Colonic mucosa (tissue), 4 donors: ENCODE results near the gene NCOA6. TPM values are rescaled to one million over a fixed set of nuclear protein-coding genes. Genes with fewer than 3 reads are reported as not detected.

Source experiments
- DNase-seq: peaks from one replicate; pipeline ENCODE4 v3.0.0-alpha.2; 2020
- H3K27ac ChIP-seq: fragments of 200-600 bp; one replicate; pipeline ENCODE4 v1.8.0; 2021
- H3K27me3 ChIP-seq: fragments of 200-600 bp; one replicate; pipeline ENCODE4 v1.8.0; 2021
- H3K36me3 ChIP-seq: fragments of 200-600 bp; one replicate; pipeline ENCODE4 v1.8.0; 2021
- H3K4me1 ChIP-seq: fragments of 200-600 bp; one replicate; pipeline ENCODE4 v1.8.0; 2021; ENCODE audit warnings: mild to moderate bottlenecking
- H3K4me3 ChIP-seq: fragments of 200-600 bp; one replicate; pipeline ENCODE4 v1.8.0; 2021
- H3K9ac ChIP-seq, 2 donors: one replicate each; pipeline ENCODE4 v1.7.0; 2013; ENCODE audit warnings: control low read depth in 2 of 2, low read depth in 2 of 2, low read length in 2 of 2
- H3K9me3 ChIP-seq: fragments of 200-600 bp; one replicate; pipeline ENCODE4 v1.8.0; 2021
- CTCF ChIP-seq: fragments of 200-600 bp; IDR thresholded peaks from one replicate; pipeline ENCODE4 v1.8.0; 2022; ENCODE audit warnings: antibody characterized with exemption, mild to moderate bottlenecking
- intact Hi-C: fragments of 100-400 bp; cut with DNase I; formaldehyde crosslinking; loops from one replicate; pipeline ENCODE4 v1.14.1; 2022
- total RNA-seq, 2 donors: library from RNA; stranded (reverse); fragmentation: NEBNext Ultra II Directional in 1 of 2; extraction: Animal tissue kit (Norgen Biotek cat#: 25700) in 1 of 2; gene quantifications; one replicate each; pipeline ENCODE4 v1.2.1, GENCODE V29; 2021
- donor health status: healthy.
- donor health status: DM: no; HTN: no; CAD: no.
- donor health status: DM: no; HTN: no; CAD: no.

NCOA6 gene
- total RNA-seq, 2 donors from 2014 or later, result 28.9 to 40.2 TPM

GRCh38 chr20:34861386-34862084 is 36.1 kb upstream of the NCOA6 start:
- H3K9me3 ChIP-seq, result no peaks in the 10 kb centered on the region
- no peak for TF ChIP-seq CTCF
- H3K27ac ChIP-seq, result no peak overlapping the region
- H3K4me3 ChIP-seq, result no peak overlapping the region
- no peak overlapping the region for H3K9ac ChIP-seq
- intact Hi-C loops, result loop anchor here (10.0 kb wide), 1 partner anchor 343 kb away; no protein-coding TSS in a partner anchor
- DNase-seq, result peak; percentile 71
- no peaks in the 10 kb centered on the region for H3K27me3 ChIP-seq
- no peaks in the 10 kb centered on the region for H3K4me1 ChIP-seq
- H3K36me3 ChIP-seq, result no peaks in the 10 kb centered on the region

GRCh38 chr20:34859826-34860545 is 34.5 kb upstream of the NCOA6 start:
- intact Hi-C loops, result loop anchor here (10.0 kb wide), 1 partner anchor 345 kb away; no protein-coding TSS in a partner anchor
- DNase-seq, result no peak

GRCh38 chr20:34859367-34859766 is 33.9 kb upstream of the NCOA6 start:
- intact Hi-C loops, result no loop called here
- Histone ChIP-seq H3K9ac (no peak overlapping the region), H3K36me3 (no peaks in the 10 kb centered on the region), H3K4me3 (no peak overlapping the region), H3K27ac (no peak overlapping the region), H3K4me1 (no peaks in the 10 kb centered on the region), H3K27me3 (no peaks in the 10 kb centered on the region), H3K9me3 (no peaks in the 10 kb centered on the region)
- TF ChIP-seq CTCF, result no peak
- no peak for DNase-seq

More at GRCh38 chr20:34859826-34860545, 34.5 kb upstream of the NCOA6 start:
- TF ChIP-seq CTCF, result no peak
- no peak overlapping the region for H3K9ac ChIP-seq
- H3K9me3 ChIP-seq, result no peaks in the 10 kb centered on the region
- no peaks in the 10 kb centered on the region for H3K36me3 ChIP-seq
- no peaks in the 10 kb centered on the region for H3K27me3 ChIP-seq
- H3K4me3 ChIP-seq, result no peak overlapping the region
- H3K4me1 ChIP-seq, result no peaks in the 10 kb centered on the region
- H3K27ac ChIP-seq, result no peak overlapping the region

GRCh38 chr20:34852298-34852697 is 26.8 kb upstream of the NCOA6 start:
- TF ChIP-seq CTCF, result no peak
- H3K27ac ChIP-seq, result no peak overlapping the region
- H3K27me3 ChIP-seq, result no peaks in the 10 kb centered on the region
- no peak overlapping the region for H3K9ac ChIP-seq
- H3K4me3 ChIP-seq, result no peak overlapping the region
- intact Hi-C loops, result no loop called here
- DNase-seq, result no peak
- H3K36me3 ChIP-seq, result no peaks in the 10 kb centered on the region
- H3K9me3 ChIP-seq, result no peaks in the 10 kb centered on the region
- no peaks in the 10 kb centered on the region for H3K4me1 ChIP-seq

GRCh38 chr20:34850969-34851368 is 25.5 kb upstream of the NCOA6 start:
- no peaks in the 10 kb centered on the region for H3K4me1 ChIP-seq
- no peaks in the 10 kb centered on the region for H3K36me3 ChIP-seq
- no peak for DNase-seq
- no peak overlapping the region for H3K9ac ChIP-seq
- H3K9me3 ChIP-seq, result no peaks in the 10 kb centered on the region
- intact Hi-C loops, result no loop called here
- H3K4me3 ChIP-seq, result no peak overlapping the region
- no peak for TF ChIP-seq CTCF
- H3K27ac ChIP-seq, result no peak overlapping the region
- H3K27me3 ChIP-seq, result no peaks in the 10 kb centered on the region
